A549 (cell line): ENCODE results near the gene UHRF1. TPM values are rescaled to one million over a fixed set of nuclear protein-coding genes. Genes with fewer than 3 reads are reported as not detected.
"Not testable (repeated sequence)": the region's sequence is repeated elsewhere in the genome, so short reads cannot be mapped to it uniquely, and the experiment has no call there.

Experiments
- ATAC-seq, 2 experiments: fragments of 200-7000 bp in 1 of 2; fragments of >200 bp in 1 of 2; cut with Nextera tagmentation in 1 of 2; cut with Tn5 transposase in 1 of 2; 3 replicates each; pipeline versions ENCODE4 v1.8.0 to v1.9.1; 2018 to 2020; ENCODE audit warnings: mild to moderate bottlenecking in 1 of 2, moderate library complexity in 1 of 2
- CTCF ChIA-PET: fragments of 300-600 bp; sonication (Branson Sonifier 250); formaldehyde crosslinking; extraction: SDS; loops from one replicate; lab custom pipeline; 2021; ENCODE audit warnings: antibody characterized with exemption, inconsistent platforms; lab: Yijun Ruan, JAX
- POLR2A ChIA-PET: fragments of 350-600 bp; formaldehyde crosslinking; extraction: SDS; loops from one replicate; lab custom pipeline; 2021; ENCODE audit warnings: antibody characterized with exemption, inconsistent platforms; lab: Yijun Ruan, JAX
- DNase-seq, 2 experiments: peaks; one replicate each; pipeline versions ENCODE4 v3.0.0 to v3.0.0-alpha.2; 2011 to 2016; ENCODE audit warnings: low read depth in 1 of 2, low spot score in 1 of 2
- FAIRE-seq: peaks from 2 replicates; lab custom pipeline; 2011; peaks lifted over from hg19 to GRCh38; lab: Jason Lieb, UNC
- H3K27ac ChIP-seq, 2 experiments: fragments of >200 bp; sonication (Bioruptor Twin); formaldehyde crosslinking; 3 replicates each; pipeline ENCODE4 v1.5.1; 2016 to 2017
- H3K4me1 ChIP-seq: fragments of >200 bp; sonication (Bioruptor Twin); formaldehyde crosslinking; 3 replicates; pipeline ENCODE4 v1.6.1; 2016
- H3K4me2 ChIP-seq: fragments of >200 bp; sonication (Bioruptor Twin); formaldehyde crosslinking; 3 replicates; pipeline ENCODE4 v1.6.1; 2016
- H3K4me3 ChIP-seq: fragments of >200 bp; sonication (Bioruptor Twin); formaldehyde crosslinking; 3 replicates; pipeline ENCODE4 v1.5.1; 2016
- H3K9me3 ChIP-seq: fragments of >200 bp; sonication (Bioruptor Twin); formaldehyde crosslinking; 3 replicates; pipeline ENCODE4 v1.6.1; 2016
- BHLHE40 ChIP-seq: IDR thresholded peaks from 2 replicates; pipeline ENCODE4 v1.6.1; 2012; ENCODE audit warnings: low read depth, low read length, inconsistent platforms
- CHD4 ChIP-seq: fragments of 200-600 bp; sonication (generic); IDR thresholded peaks from 2 replicates; pipeline ENCODE4 v1.6.1; 2016; ENCODE audit warnings: antibody characterized with exemption, mild to moderate bottlenecking, borderline replicate concordance
- ESRRA ChIP-seq: fragments of 150-350 bp; IDR thresholded peaks from 2 replicates; pipeline ENCODE4 v1.6.1; 2014; ENCODE audit warnings: mild to moderate bottlenecking, low read length, borderline replicate concordance
- FOSB ChIP-seq: fragments of 250-450 bp; sonication (Bioruptor Pico); IDR thresholded peaks from 2 replicates; pipeline ENCODE4 v1.5.0; 2020; ENCODE audit warnings: mild to moderate bottlenecking, moderate library complexity
- FOXS1 ChIP-seq: fragments of 250-450 bp; sonication (Bioruptor Pico); IDR thresholded peaks from 2 replicates; pipeline ENCODE4 v1.5.0; 2020; ENCODE audit warnings: mild to moderate bottlenecking, moderate library complexity
- JUNB ChIP-seq: fragments of >200 bp; sonication (Bioruptor Twin); formaldehyde crosslinking; IDR thresholded peaks from 2 replicates; pipeline ENCODE4 v1.6.1; 2016
- KDM1A ChIP-seq: fragments of 200-600 bp; sonication (generic); IDR thresholded peaks from 2 replicates; pipeline ENCODE4 v1.6.1; 2016; ENCODE audit warnings: low read depth, mild to moderate bottlenecking
- MAZ ChIP-seq: fragments of 150-350 bp; IDR thresholded peaks from 2 replicates; pipeline ENCODE4 v1.6.1; 2014; ENCODE audit warnings: antibody characterized with exemption, low read depth, low read length, borderline replicate concordance
- MYC ChIP-seq: IDR thresholded peaks from 2 replicates; pipeline ENCODE4 v1.6.1; 2012; ENCODE audit warnings: mild to moderate bottlenecking, inconsistent platforms, low read length, improper control_type of control experiment, borderline replicate concordance
- RAD21 ChIP-seq, 2 experiments: fragments of >200 bp in 1 of 2; sonication (Bioruptor Twin) in 1 of 2; formaldehyde crosslinking in 1 of 2; IDR thresholded peaks in 1 of 2; conservative IDR thresholded peaks in 1 of 2; 2 replicates in 1 of 2; 3 replicates in 1 of 2; pipeline ENCODE4 v1.6.1; 2012 to 2018; ENCODE audit warnings: inconsistent platforms in 1 of 2
- RCOR1 ChIP-seq: fragments of 150-350 bp; IDR thresholded peaks from 2 replicates; pipeline ENCODE4 v1.6.1; 2014; ENCODE audit warnings: antibody characterized with exemption, low read length, low read depth
- SMC3 ChIP-seq: fragments of >200 bp; sonication (Bioruptor Twin); formaldehyde crosslinking; IDR thresholded peaks from 3 replicates; pipeline ENCODE4 v1.6.1; 2018; ENCODE audit warnings: inconsistent platforms
- TFCP2L1 ChIP-seq: fragments of 250-450 bp; sonication (Bioruptor Pico); IDR thresholded peaks from 2 replicates; pipeline ENCODE4 v1.5.0; 2021; ENCODE audit warnings: mild to moderate bottlenecking
- TP53 ChIP-seq: fragments of 250-450 bp; sonication (Bioruptor Pico); IDR thresholded peaks from 2 replicates; pipeline ENCODE4 v1.5.0; 2021; ENCODE audit warnings: mild to moderate bottlenecking, moderate library complexity
- ZC3H11A ChIP-seq: fragments of 450-650 bp; IDR thresholded peaks from 2 replicates; pipeline ENCODE4 v1.6.1; 2014; ENCODE audit warnings: antibody characterized with exemption, mild to moderate bottlenecking
- ZNF302 ChIP-seq: fragments of 250-450 bp; sonication (Bioruptor Pico); IDR thresholded peaks from 2 replicates; pipeline ENCODE4 v1.9.0; 2021; ENCODE audit warnings: inconsistent platforms, mild to moderate bottlenecking, moderate library complexity
- WGBS: methylation state at CpG from one replicate; pipeline ENCODE4 v1.1.6; 2017; ENCODE audit errors: missing lambda C conversion rate; 5-methylcytosine and 5-hydroxymethylcytosine counted together
- polyA plus RNA-seq, 4 experiments: library from polyadenylated mRNA; depleted of rRNA in 3 of 4; stranded (reverse); fragments of >200 nt; fragmentation: RNase III in 1 of 4; extraction: RNeasy Plus Mini Kit Qiagen cat#74134 plus additional on column Dnase treatment in 1 of 4; gene quantifications; 2 replicates in 3 of 4; 3 replicates in 1 of 4; pipeline ENCODE4 v1.2.3, GENCODE V29; 2011 to 2017
- TF ChIP-seq, protein P1 (sequence below): fragments of 250-450 bp; sonication (Bioruptor Pico); IDR thresholded peaks from 2 replicates; pipeline ENCODE4 v1.5.0; 2021; ENCODE audit warnings: mild to moderate bottlenecking, moderate library complexity, borderline replicate concordance
- TF ChIP-seq, protein P2 (sequence below): fragments of 200-600 bp; sonication (generic); IDR thresholded peaks from 2 replicates; pipeline ENCODE4 v1.6.1; 2016; ENCODE audit warnings: antibody characterized with exemption, mild to moderate bottlenecking, moderate library complexity
- TF ChIP-seq, protein P3 (sequence below): fragments of 250-450 bp; sonication (Bioruptor Pico); IDR thresholded peaks from 2 replicates; pipeline ENCODE4 v1.5.0; 2020; ENCODE audit warnings: low read depth, mild to moderate bottlenecking, moderate library complexity
- TF ChIP-seq, protein P4 (sequence below): fragments of >200 bp; sonication (Bioruptor Twin); formaldehyde crosslinking; IDR thresholded peaks from 3 replicates; pipeline ENCODE4 v1.5.1; 2016
- TF ChIP-seq, protein P5 (sequence below): IDR thresholded peaks from 2 replicates; pipeline ENCODE4 v1.6.1; 2012

The UHRF1 gene
- polyA plus RNA-seq, 2 of the 4 experiments (the other 2 are of a cell fraction) = 7.2 to 52.3 TPM

DNA sequence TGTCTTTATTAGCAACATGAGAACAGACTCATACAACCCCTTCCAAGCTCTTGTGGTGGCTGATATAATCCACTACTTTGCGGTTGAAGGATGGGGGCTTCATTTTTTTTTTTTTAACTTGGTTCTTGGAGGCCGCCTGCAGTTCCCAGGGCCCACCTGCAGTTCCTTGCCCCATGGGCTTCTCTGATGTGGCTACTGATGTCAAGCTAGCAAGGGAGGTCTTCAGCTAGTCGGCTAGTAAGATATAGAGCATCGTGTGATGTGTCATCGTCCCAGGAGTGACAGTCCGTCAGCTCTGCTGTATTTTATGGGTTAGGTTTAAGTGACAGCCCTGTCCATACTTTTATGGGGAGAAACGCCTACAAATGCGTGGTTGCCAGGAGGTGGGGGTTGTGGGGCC is 26.1 kb downstream of the UHRF1 start:
- Histone ChIP-seq H3K4me2 (no peak overlapping the region), H3K27ac (no peak overlapping the region), H3K4me3 (no peak overlapping the region)
- no peak for DNase-seq
- TF ChIP-seq, protein P1, sequence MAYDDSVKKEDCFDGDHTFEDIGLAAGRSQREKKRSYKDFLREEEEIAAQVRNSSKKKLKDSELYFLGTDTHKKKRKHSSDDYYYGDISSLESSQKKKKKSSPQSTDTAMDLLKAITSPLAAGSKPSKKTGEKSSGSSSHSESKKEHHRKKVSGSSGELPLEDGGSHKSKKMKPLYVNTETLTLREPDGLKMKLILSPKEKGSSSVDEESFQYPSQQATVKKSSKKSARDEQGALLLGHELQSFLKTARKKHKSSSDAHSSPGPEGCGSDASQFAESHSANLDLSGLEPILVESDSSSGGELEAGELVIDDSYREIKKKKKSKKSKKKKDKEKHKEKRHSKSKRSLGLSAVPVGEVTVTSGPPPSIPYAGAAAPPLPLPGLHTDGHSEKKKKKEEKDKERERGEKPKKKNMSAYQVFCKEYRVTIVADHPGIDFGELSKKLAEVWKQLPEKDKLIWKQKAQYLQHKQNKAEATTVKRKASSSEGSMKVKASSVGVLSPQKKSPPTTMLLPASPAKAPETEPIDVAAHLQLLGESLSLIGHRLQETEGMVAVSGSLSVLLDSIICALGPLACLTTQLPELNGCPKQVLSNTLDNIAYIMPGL (CRISPR knock-in tag) = no peak
- TF ChIP-seq ZNF302 = no peak
- TF ChIP-seq, protein P2, sequence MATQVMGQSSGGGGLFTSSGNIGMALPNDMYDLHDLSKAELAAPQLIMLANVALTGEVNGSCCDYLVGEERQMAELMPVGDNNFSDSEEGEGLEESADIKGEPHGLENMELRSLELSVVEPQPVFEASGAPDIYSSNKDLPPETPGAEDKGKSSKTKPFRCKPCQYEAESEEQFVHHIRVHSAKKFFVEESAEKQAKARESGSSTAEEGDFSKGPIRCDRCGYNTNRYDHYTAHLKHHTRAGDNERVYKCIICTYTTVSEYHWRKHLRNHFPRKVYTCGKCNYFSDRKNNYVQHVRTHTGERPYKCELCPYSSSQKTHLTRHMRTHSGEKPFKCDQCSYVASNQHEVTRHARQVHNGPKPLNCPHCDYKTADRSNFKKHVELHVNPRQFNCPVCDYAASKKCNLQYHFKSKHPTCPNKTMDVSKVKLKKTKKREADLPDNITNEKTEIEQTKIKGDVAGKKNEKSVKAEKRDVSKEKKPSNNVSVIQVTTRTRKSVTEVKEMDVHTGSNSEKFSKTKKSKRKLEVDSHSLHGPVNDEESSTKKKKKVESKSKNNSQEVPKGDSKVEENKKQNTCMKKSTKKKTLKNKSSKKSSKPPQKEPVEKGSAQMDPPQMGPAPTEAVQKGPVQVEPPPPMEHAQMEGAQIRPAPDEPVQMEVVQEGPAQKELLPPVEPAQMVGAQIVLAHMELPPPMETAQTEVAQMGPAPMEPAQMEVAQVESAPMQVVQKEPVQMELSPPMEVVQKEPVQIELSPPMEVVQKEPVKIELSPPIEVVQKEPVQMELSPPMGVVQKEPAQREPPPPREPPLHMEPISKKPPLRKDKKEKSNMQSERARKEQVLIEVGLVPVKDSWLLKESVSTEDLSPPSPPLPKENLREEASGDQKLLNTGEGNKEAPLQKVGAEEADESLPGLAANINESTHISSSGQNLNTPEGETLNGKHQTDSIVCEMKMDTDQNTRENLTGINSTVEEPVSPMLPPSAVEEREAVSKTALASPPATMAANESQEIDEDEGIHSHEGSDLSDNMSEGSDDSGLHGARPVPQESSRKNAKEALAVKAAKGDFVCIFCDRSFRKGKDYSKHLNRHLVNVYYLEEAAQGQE = no peak
- TF ChIP-seq CHD4 = no peak
- no peak for TF ChIP-seq TP53 (CRISPR knock-in tag)
- no peak for TF ChIP-seq RCOR1
- TF ChIP-seq ESRRA = no peak
- no peak for TF ChIP-seq RAD21 (conservative IDR thresholded peaks at IDR 0.05 in 1 of 2, IDR thresholded peaks at IDR 0.05 in 1 of 2)
- TF ChIP-seq, protein P3, sequence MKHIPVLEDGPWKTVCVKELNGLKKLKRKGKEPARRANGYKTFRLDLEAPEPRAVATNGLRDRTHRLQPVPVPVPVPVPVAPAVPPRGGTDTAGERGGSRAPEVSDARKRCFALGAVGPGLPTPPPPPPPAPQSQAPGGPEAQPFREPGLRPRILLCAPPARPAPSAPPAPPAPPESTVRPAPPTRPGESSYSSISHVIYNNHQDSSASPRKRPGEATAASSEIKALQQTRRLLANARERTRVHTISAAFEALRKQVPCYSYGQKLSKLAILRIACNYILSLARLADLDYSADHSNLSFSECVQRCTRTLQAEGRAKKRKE (CRISPR knock-in tag) = no peak
- no peak for TF ChIP-seq MAZ
- TF ChIP-seq ZC3H11A = no peak
- TF ChIP-seq TFCP2L1 (CRISPR knock-in tag) = no peak
- TF ChIP-seq BHLHE40 = no peak
- TF ChIP-seq JUNB = no peak
- TF ChIP-seq, all 56 proteins: peak for 0
- no peak for ATAC-seq
- Histone ChIP-seq H3K4me1 (no peaks in the 10 kb centered on the region), H3K9me3 (no peaks in the 10 kb centered on the region)
- ChIA-PET POLR2A (no interaction called here), CTCF (interaction anchor here (0.6 to 1.0 kb wide), 2 partner anchors 64 to 125 kb away, joined by 3 to 4 read pairs; no protein-coding TSS in a partner anchor)
- 100% methylated on average over 6 of the region's 8 CpGs for WGBS
- FAIRE-seq = no peak

DNA sequence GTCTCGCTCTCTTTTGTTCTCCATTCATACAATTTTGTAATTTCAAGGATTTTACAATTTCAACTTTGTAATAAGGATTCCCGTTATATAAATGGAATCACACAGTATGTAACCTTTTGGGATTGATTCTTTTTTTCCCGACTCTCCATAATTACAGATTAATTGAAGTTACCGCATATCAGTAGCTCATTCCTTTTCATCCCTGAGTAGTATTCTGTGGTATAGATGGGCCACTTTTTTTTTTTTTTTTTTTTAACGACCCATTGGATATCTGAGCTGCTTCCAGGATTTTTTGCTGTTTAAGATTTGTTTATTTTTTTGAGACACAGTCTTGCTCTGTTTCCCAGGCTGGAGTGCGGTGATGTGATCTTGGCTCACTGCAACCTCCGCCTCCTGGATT is 27.8 kb downstream of the UHRF1 start:
- POLR2A ChIA-PET = no interaction called here
- 86% methylated on average over 7 of the region's 7 CpGs for WGBS

DNA sequence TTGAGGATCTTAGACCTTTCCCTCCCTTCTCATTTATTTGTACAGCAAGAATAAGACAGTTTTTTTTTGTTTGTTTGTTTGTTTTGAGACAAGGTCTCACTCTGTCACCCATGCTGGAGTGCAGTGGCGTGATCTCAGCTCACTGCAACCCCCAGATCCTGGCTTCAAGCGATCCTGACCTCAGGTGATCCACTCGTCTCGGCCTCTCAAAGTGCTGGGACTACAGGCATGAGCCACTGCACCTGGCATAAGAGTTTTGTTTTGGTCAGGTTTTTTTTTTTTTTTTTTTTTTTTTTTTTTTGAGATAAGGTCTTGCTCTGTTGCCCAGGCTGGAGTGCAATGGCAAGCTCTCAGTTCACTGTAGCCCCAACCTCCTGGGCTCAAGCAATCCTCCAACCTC is 29.2 kb downstream of the UHRF1 start:
- not testable (repeated sequence) for H3K9me3 ChIP-seq, H3K27ac ChIP-seq, H3K4me3 ChIP-seq, DNase-seq, H3K4me2 ChIP-seq, H3K4me1 ChIP-seq, FAIRE-seq, ATAC-seq
- WGBS = 93% methylated on average over 4 of the region's 4 CpGs
- ChIA-PET POLR2A (interaction anchor here (0.7 kb wide), 2 partner anchors 24 to 129 kb away, joined by 3 to 4 read pairs; no protein-coding TSS in a partner anchor), CTCF (interaction anchor here (1.3 to 2.1 kb wide), 2 partner anchors 67 to 93 kb away, joined by 4 to 7 read pairs; no protein-coding TSS in a partner anchor)

More for the DNA sequence above, 27.8 kb downstream of the UHRF1 start:
- no peak overlapping the region for H3K4me3 ChIP-seq
- DNase-seq (no peak), FAIRE-seq (no peak), ATAC-seq (no peak)
- H3K4me2 ChIP-seq = no peak overlapping the region
- CTCF ChIA-PET = interaction anchor here (0.6 to 1.2 kb wide), 2 partner anchors 80 to 128 kb away, joined by 3 read pairs; no protein-coding TSS in a partner anchor
- H3K27ac ChIP-seq = no peak overlapping the region
- no peaks in the 10 kb centered on the region for H3K9me3 ChIP-seq
- TF ChIP-seq KDM1A (no peak), JUNB (no peak), ZNF302 (no peak), CHD4 (no peak), FOSB (CRISPR knock-in tag) (no peak), MAZ (no peak), MYC (no peak), SMC3 (no peak), ZC3H11A (no peak), FOXS1 (CRISPR knock-in tag) (no peak)
- TF ChIP-seq, protein P4, sequence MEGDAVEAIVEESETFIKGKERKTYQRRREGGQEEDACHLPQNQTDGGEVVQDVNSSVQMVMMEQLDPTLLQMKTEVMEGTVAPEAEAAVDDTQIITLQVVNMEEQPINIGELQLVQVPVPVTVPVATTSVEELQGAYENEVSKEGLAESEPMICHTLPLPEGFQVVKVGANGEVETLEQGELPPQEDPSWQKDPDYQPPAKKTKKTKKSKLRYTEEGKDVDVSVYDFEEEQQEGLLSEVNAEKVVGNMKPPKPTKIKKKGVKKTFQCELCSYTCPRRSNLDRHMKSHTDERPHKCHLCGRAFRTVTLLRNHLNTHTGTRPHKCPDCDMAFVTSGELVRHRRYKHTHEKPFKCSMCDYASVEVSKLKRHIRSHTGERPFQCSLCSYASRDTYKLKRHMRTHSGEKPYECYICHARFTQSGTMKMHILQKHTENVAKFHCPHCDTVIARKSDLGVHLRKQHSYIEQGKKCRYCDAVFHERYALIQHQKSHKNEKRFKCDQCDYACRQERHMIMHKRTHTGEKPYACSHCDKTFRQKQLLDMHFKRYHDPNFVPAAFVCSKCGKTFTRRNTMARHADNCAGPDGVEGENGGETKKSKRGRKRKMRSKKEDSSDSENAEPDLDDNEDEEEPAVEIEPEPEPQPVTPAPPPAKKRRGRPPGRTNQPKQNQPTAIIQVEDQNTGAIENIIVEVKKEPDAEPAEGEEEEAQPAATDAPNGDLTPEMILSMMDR = no peak
- TF ChIP-seq, protein P5, sequence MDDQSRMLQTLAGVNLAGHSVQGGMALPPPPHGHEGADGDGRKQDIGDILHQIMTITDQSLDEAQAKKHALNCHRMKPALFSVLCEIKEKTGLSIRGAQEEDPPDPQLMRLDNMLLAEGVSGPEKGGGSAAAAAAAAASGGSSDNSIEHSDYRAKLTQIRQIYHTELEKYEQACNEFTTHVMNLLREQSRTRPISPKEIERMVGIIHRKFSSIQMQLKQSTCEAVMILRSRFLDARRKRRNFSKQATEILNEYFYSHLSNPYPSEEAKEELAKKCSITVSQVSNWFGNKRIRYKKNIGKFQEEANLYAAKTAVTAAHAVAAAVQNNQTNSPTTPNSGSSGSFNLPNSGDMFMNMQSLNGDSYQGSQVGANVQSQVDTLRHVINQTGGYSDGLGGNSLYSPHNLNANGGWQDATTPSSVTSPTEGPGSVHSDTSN = no peak
- H3K4me1 ChIP-seq = no peaks in the 10 kb centered on the region
